ENCODE results near the gene FSIP1. TPM values are rescaled to one million over a fixed set of nuclear protein-coding genes. Genes with fewer than 3 reads are reported as not detected.

FSIP1 gene
- total RNA-seq, 1 donor from 2014 or later: 2.5 TPM

GRCh38 chr15:39737196-39737550, 45.5 kb downstream of the FSIP1 start:
- Histone ChIP-seq H2AFZ (replicated peaks) (no peak overlapping the region), H3K4me1 (peaks cover 5% of the 10 kb centered on the region), H4K20me1 (ENCODE audit: low read depth) (no peaks in the 10 kb centered on the region), H3K27me3 (no peaks in the 10 kb centered on the region), H3K9me3 (ENCODE audit: low read depth) (no peaks in the 10 kb centered on the region), H3K27ac (no peak overlapping the region), H3K4me2 (no peak overlapping the region), H3K79me2 (ENCODE audit: low read depth) (no peaks in the 10 kb centered on the region), H3K36me3 (no peaks in the 10 kb centered on the region), H3K9ac (no peak overlapping the region), H3F3A (ENCODE audit: low read depth) (no peaks in the 10 kb centered on the region), H3K4me3 (no peak overlapping the region)
- Mint-ChIP-seq H3K36me3 (peaks cover 6% of the 10 kb centered on the region), H3K27me3 (ENCODE audit: insufficient read depth, low read depth) (peaks cover 4% of the 10 kb centered on the region), H3K4me1 (peaks cover 14% of the 10 kb centered on the region), H3K4me3 (no peak overlapping the region), H3K9me3 (no peaks in the 10 kb centered on the region), H3K27ac (peak overlapping the region; percentile 19)
- no peak for DNase-seq (ENCODE audit: low spot score)
- TF ChIP-seq EZH2 (IDR thresholded peaks at IDR 0.05) (no peak), CTCF (IDR thresholded peaks at IDR 0.05) (no peak), EZH2phosphoT487 (IDR thresholded peaks at IDR 0.05) (no peak)

GRCh38 chr15:39736412-39737195, 46.0 kb downstream of the FSIP1 start:
- Histone ChIP-seq H3K9me3 (ENCODE audit: low read depth) (no peaks in the 10 kb centered on the region), H3F3A (ENCODE audit: low read depth) (no peaks in the 10 kb centered on the region), H3K4me3 (no peak overlapping the region), H3K79me2 (ENCODE audit: low read depth) (no peaks in the 10 kb centered on the region), H3K9ac (no peak overlapping the region), H3K4me2 (no peak overlapping the region), H4K20me1 (ENCODE audit: low read depth) (no peaks in the 10 kb centered on the region), H2AFZ (replicated peaks) (peak overlapping the region; percentile 21), H3K4me1 (peaks cover 5% of the 10 kb centered on the region), H3K27ac (no peak overlapping the region), H3K27me3 (no peaks in the 10 kb centered on the region), H3K36me3 (no peaks in the 10 kb centered on the region)
- Mint-ChIP-seq H3K9me3 (no peaks in the 10 kb centered on the region), H3K4me1 (peaks cover 14% of the 10 kb centered on the region), H3K4me3 (no peak overlapping the region), H3K27ac (peak overlapping the region; percentile 74), H3K36me3 (peaks cover 6% of the 10 kb centered on the region), H3K27me3 (ENCODE audit: insufficient read depth, low read depth) (peaks cover 4% of the 10 kb centered on the region)
- no peak for DNase-seq (ENCODE audit: low spot score)
- TF ChIP-seq EZH2 (IDR thresholded peaks at IDR 0.05) (no peak), EZH2phosphoT487 (IDR thresholded peaks at IDR 0.05) (no peak), CTCF (IDR thresholded peaks at IDR 0.05) (no peak)

- H3K9ac ChIP-seq: no peak overlapping the region
These were observed 47.4 kb downstream of the FSIP1 start for GRCh38 chr15:39735120-39735717.

More at GRCh38 chr15:39735120-39735717, 47.4 kb downstream of the FSIP1 start:
- DNase-seq (ENCODE audit: low spot score): no peak
- H3K9me3 ChIP-seq (ENCODE audit: low read depth): no peaks in the 10 kb centered on the region
- peaks cover 4% of the 10 kb centered on the region for H3K36me3 Mint-ChIP-seq
- no peak overlapping the region for H3K4me3 ChIP-seq
- peaks cover 5% of the 10 kb centered on the region for H3K4me1 ChIP-seq
- H3K9me3 Mint-ChIP-seq: no peaks in the 10 kb centered on the region
- no peaks in the 10 kb centered on the region for H3K36me3 ChIP-seq
- no peaks in the 10 kb centered on the region for H3K27me3 ChIP-seq
- no peaks in the 10 kb centered on the region for H3F3A ChIP-seq (ENCODE audit: low read depth)
- H4K20me1 ChIP-seq (ENCODE audit: low read depth): no peaks in the 10 kb centered on the region
- H3K79me2 ChIP-seq (ENCODE audit: low read depth): no peaks in the 10 kb centered on the region
- H3K27ac ChIP-seq: no peak overlapping the region
- no peak overlapping the region for H3K4me3 Mint-ChIP-seq
- H3K4me2 ChIP-seq: no peak overlapping the region
- peaks cover 14% of the 10 kb centered on the region for H3K4me1 Mint-ChIP-seq
- H3K27ac Mint-ChIP-seq: no peak overlapping the region
- TF ChIP-seq EZH2 (IDR thresholded peaks at IDR 0.05): no peak
- no peak for TF ChIP-seq CTCF (IDR thresholded peaks at IDR 0.05)
- no peak for TF ChIP-seq EZH2phosphoT487 (IDR thresholded peaks at IDR 0.05)
- H3K27me3 Mint-ChIP-seq (ENCODE audit: insufficient read depth, low read depth): no peaks in the 10 kb centered on the region
- H2AFZ ChIP-seq (replicated peaks): no peak overlapping the region

Measured in neural progenitor cell (in vitro differentiated cells).